Common myeloid progenitor, CD34-positive (primary cell): ENCODE data around the gene TBC1D2B.
A peak's percentile ranks its signal among the peaks of the same experiment; 100 is the strongest.

ENCODE experiments used
- CTCF ChIA-PET: fragments of 350-600 bp; sonication (Branson Sonifier 250); formaldehyde crosslinking; loops from one replicate; lab custom pipeline; 2021; ENCODE audit warnings: antibody characterized with exemption; lab: Charles Lee
- POLR2A ChIA-PET: fragments of 350-600 bp; sonication (Branson Sonifier 250); formaldehyde crosslinking; loops from one replicate; lab custom pipeline; 2021; ENCODE audit warnings: antibody characterized with exemption; lab: Charles Lee
- DNase-seq, 3 donors: peaks; one replicate each; pipeline versions ENCODE4 v3.0.0 to v3.0.0-alpha.2; 2013
- H3K27ac ChIP-seq, 2 experiments: 1 replicate in 1 of 2; 2 replicates in 1 of 2; pipeline ENCODE4 v1.7.0; 2013; ENCODE audit warnings: inconsistent platforms in 2 of 2, low read length in 2 of 2, mild to moderate bottlenecking in 2 of 2, low read depth in 1 of 2, moderate library complexity in 1 of 2; ENCODE audit not compliant: severe bottlenecking in 2 of 2, insufficient read depth in 1 of 2, poor library complexity in 1 of 2
- H3K27me3 ChIP-seq, 5 experiments: replicated peaks in 2 of 5; 1 replicate in 3 of 5; 2 replicates in 2 of 5; pipeline versions ENCODE4 v1.6.1 to v1.7.0; 2013; ENCODE audit warnings: low read length in 4 of 5, mild to moderate bottlenecking in 2 of 5, moderate library complexity in 2 of 5, inconsistent platforms in 1 of 5; ENCODE audit not compliant: insufficient read depth in 5 of 5, control insufficient read depth in 4 of 5
- H3K36me3 ChIP-seq, 4 experiments: 1 replicate in 2 of 4; 2 replicates in 2 of 4; pipeline versions ENCODE4 v1.6.1 to v1.7.0; 2013; ENCODE audit warnings: low read length in 3 of 4, control low read depth in 1 of 4, mild to moderate bottlenecking in 1 of 4; ENCODE audit not compliant: control insufficient read depth in 4 of 4, insufficient read depth in 4 of 4
- H3K4me1 ChIP-seq, 4 experiments: 1 replicate in 3 of 4; 2 replicates in 1 of 4; pipeline versions ENCODE4 v1.6.1 to v1.7.1; 2013; ENCODE audit warnings: low read length in 3 of 4, mild to moderate bottlenecking in 3 of 4, control low read depth in 1 of 4, inconsistent platforms in 1 of 4, moderate library complexity in 1 of 4; ENCODE audit not compliant: control insufficient read depth in 4 of 4, insufficient read depth in 4 of 4; ENCODE audit errors: control extremely low read depth in 1 of 4
- H3K4me3 ChIP-seq, 7 experiments: 1 replicate in 4 of 7; 2 replicates in 3 of 7; pipeline versions ENCODE4 v1.5.1 to v1.7.0; 2013; ENCODE audit warnings: mild to moderate bottlenecking in 7 of 7, low read length in 6 of 7, moderate library complexity in 6 of 7, inconsistent platforms in 2 of 7, low read depth in 2 of 7, control low read depth in 1 of 7; ENCODE audit not compliant: insufficient read depth in 4 of 7, control insufficient read depth in 1 of 7; ENCODE audit errors: extremely low read depth in 1 of 7
- H3K9me3 ChIP-seq, 5 experiments: 1 replicate in 4 of 5; 2 replicates in 1 of 5; pipeline versions ENCODE4 v1.6.1 to v1.7.1; 2013; ENCODE audit warnings: low read length in 4 of 5, mild to moderate bottlenecking in 2 of 5, inconsistent platforms in 1 of 5, low read depth in 1 of 5, moderate library complexity in 1 of 5; ENCODE audit not compliant: control insufficient read depth in 4 of 5, insufficient read depth in 2 of 5; ENCODE audit errors: control extremely low read depth in 1 of 5
- WGBS: methylation state at CpG from one replicate; pipeline ENCODE4 v1.1.5; 2013; ENCODE audit not compliant: insufficient coverage; 5-methylcytosine and 5-hydroxymethylcytosine counted together

The TBC1D2B gene

GRCh38 chr15:78087951-78088772, 10.7 kb upstream of the TBC1D2B start:
- 94% methylated on average over 12 of the region's 12 CpGs for WGBS
- H3K4me3 ChIP-seq: no peak overlapping the region

DNA sequence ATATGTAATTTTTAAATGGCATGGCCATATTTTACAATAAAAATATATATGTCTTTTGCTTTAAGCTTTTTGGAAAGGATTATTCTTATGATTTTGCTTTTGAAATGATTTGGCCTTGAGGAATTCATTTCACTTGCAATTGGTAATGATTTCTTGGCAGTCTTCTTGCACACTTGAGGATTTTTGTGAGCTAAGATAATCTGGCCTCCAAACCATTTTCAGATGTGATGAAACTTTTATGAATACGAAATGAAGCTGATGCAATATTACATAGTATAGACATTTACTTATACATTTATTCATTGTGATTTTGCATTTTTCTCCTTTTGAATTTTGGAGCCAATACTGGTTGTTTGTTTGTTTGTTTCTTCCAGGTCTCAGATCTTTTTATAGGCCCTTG, 8.4 kb upstream of the TBC1D2B start:
- no peak overlapping the region for H3K27ac ChIP-seq
- WGBS: no CpG with 5 or more reads among the region's 1 CpG
- H3K4me3 ChIP-seq: no peak overlapping the region
- no peak for DNase-seq
- ChIA-PET CTCF (interaction anchor here (1.2 to 1.5 kb wide), 2 partner anchors 22 to 34 kb away, joined by 3 to 5 read pairs; no protein-coding TSS in a partner anchor), POLR2A (no interaction called here)
- H3K4me1 ChIP-seq: peaks cover 2 to 28% (median 16%) of the 10 kb centered on the region in 4 experiments
- no peaks in the 10 kb centered on the region for H3K27me3 ChIP-seq
- no peaks in the 10 kb centered on the region for H3K36me3 ChIP-seq
- no peaks in the 10 kb centered on the region for H3K9me3 ChIP-seq

More at GRCh38 chr15:78087951-78088772, 10.7 kb upstream of the TBC1D2B start:
- Histone ChIP-seq H3K4me1 (peaks cover 0 to 24% (median 19%) of the 10 kb centered on the region in 4 experiments), H3K36me3 (no peaks in the 10 kb centered on the region), H3K27me3 (no peaks in the 10 kb centered on the region), H3K9me3 (no peaks in the 10 kb centered on the region), H3K27ac (no peak overlapping the region)
- ChIA-PET CTCF (interaction anchor here (1.1 kb wide), 1 partner anchor 20 kb away, joined by 7 read pairs; no protein-coding TSS in a partner anchor), POLR2A (interaction anchor here (0.6 kb wide), 1 partner anchor 11 kb away, joined by 3 read pairs; no protein-coding TSS in a partner anchor)
- DNase-seq: no peak

GRCh38 chr15:78084449-78084750, 6.9 kb upstream of the TBC1D2B start:
- Histone ChIP-seq H3K27ac (no peak overlapping the region), H3K4me3 (no peak overlapping the region), H3K27me3 (no peaks in the 10 kb centered on the region), H3K9me3 (no peaks in the 10 kb centered on the region), H3K36me3 (no peaks in the 10 kb centered on the region), H3K4me1 (peaks cover 2 to 28% (median 16%) of the 10 kb centered on the region in 4 experiments)
- ChIA-PET POLR2A (no interaction called here), CTCF (interaction anchor here (0.7 to 4.0 kb wide), 4 partner anchors 8 to 48 kb away, joined by 3 to 21 read pairs (median 3); no protein-coding TSS in a partner anchor)
- WGBS: 44% methylated on average over 4 of the region's 5 CpGs
- DNase-seq: no peak

- Histone ChIP-seq H3K4me1 (peaks cover 2 to 28% (median 16%) of the 10 kb centered on the region in 4 experiments), H3K36me3 (no peaks in the 10 kb centered on the region), H3K9me3 (no peaks in the 10 kb centered on the region), H3K27me3 (no peaks in the 10 kb centered on the region), H3K27ac (no peak overlapping the region), H3K4me3 (no peak overlapping the region)
- CTCF ChIA-PET: interaction anchor here (0.7 to 4.0 kb wide), 6 partner anchors 8 to 48 kb away, joined by 3 to 21 read pairs (median 3); no protein-coding TSS in a partner anchor
- POLR2A ChIA-PET: no interaction called here
- peak in 1 of 3 donors; percentile 22 for DNase-seq
- WGBS: 96% methylated on average over 6 of the region's 6 CpGs
These were observed 6.4 kb upstream of the TBC1D2B start for GRCh38 chr15:78083687-78084448.

GRCh38 chr15:78083186-78083585, 5.7 kb upstream of the TBC1D2B start:
- Histone ChIP-seq H3K4me1 (peaks cover 2 to 28% (median 16%) of the 10 kb centered on the region in 4 experiments), H3K27me3 (no peaks in the 10 kb centered on the region), H3K27ac (no peak overlapping the region), H3K9me3 (no peaks in the 10 kb centered on the region), H3K4me3 (no peak overlapping the region), H3K36me3 (no peaks in the 10 kb centered on the region)
- DNase-seq: no peak
- WGBS: 93% methylated on average over 4 of the region's 4 CpGs
- POLR2A ChIA-PET: no interaction called here
- CTCF ChIA-PET: interaction anchor here (0.7 to 4.0 kb wide), 5 partner anchors 7 to 42 kb away, joined by 3 to 21 read pairs (median 3); no protein-coding TSS in a partner anchor

DNA sequence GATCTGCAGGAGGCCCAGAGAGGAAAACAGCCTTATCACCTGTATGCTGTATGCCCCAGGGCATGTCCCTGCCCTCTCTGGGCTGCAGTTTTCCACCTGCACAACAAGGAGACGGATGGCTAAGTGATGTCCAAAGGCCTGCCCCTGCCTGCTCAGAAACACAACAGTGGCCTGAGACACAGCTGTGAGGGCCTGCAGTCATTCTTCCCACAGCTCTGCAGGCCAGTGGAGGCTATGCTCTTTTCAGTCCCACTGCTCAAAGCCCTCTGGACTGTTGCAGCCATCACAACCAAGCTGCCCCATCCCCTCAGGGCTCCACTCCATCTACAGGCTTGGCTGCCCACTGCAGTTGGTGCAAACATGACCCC, 5.2 kb upstream of the TBC1D2B start:
- 90% methylated on average over 1 of the region's 1 CpG for WGBS
- ChIA-PET CTCF (interaction anchor here (2.1 to 4.0 kb wide), 2 partner anchors 10 to 27 kb away, joined by 8 to 21 read pairs; no protein-coding TSS in a partner anchor), POLR2A (interaction anchor here (0.8 kb wide), 1 partner anchor 11 kb away, joined by 3 read pairs; no protein-coding TSS in a partner anchor)
- Histone ChIP-seq H3K27ac (no peak overlapping the region), H3K27me3 (no peaks in the 10 kb centered on the region), H3K4me3 (no peak overlapping the region), H3K36me3 (no peaks in the 10 kb centered on the region), H3K9me3 (no peaks in the 10 kb centered on the region), H3K4me1 (peaks cover 2 to 32% (median 20%) of the 10 kb centered on the region in 4 experiments)
- DNase-seq: no peak
